Lower leg skin (tissue), 4 donors: Measurements from ENCODE around the gene PKMYT1. TPM values are rescaled to one million over a fixed set of nuclear protein-coding genes. Genes with fewer than 3 reads are reported as not detected.

Source experiments
- DNase-seq, 2 donors: peaks; one replicate each; pipeline ENCODE4 v3.0.0-alpha.2; 2019; ENCODE audit warnings: low spot score in 2 of 2
- H3K4me3 ChIP-seq: fragments of 200-600 bp; sonication (generic); 2 replicates; pipeline ENCODE4 v1.5.1; 2017; ENCODE audit warnings: mild to moderate bottlenecking, low read depth; ENCODE audit not compliant: poor library complexity, severe bottlenecking
- POLR2A ChIP-seq, 2 donors: fragments of 450-650 bp; IDR thresholded peaks; one replicate each; pipeline ENCODE4 v1.6.1; 2016 to 2017; ENCODE audit warnings: antibody characterized with exemption in 2 of 2, mild to moderate bottlenecking in 1 of 2, moderate library complexity in 1 of 2
- WGBS, 2 donors: methylation state at CpG; one replicate each; pipeline ENCODE4 v1.1.5; 2018; 5-methylcytosine and 5-hydroxymethylcytosine counted together
- intact Hi-C: fragments of 100-400 bp; cut with DNase I; formaldehyde crosslinking; loops from one replicate; pipeline ENCODE4 v1.15.0; 2023; ENCODE audit warnings: low total_unique reads
- total RNA-seq, 4 donors: library from RNA; depleted of rRNA; stranded (reverse); fragments of >200 nt; gene quantifications; one replicate each; pipeline ENCODE4 v1.1.0, GENCODE V29; 2016
- TF ChIP-seq, protein P1 (sequence below), 3 donors: fragments of 450-650 bp; IDR thresholded peaks; one replicate each; pipeline ENCODE4 v1.5.1; 2016; ENCODE audit warnings: antibody characterized with exemption in 3 of 3, mild to moderate bottlenecking in 3 of 3, moderate library complexity in 2 of 3

PKMYT1 gene
- total RNA-seq, 4 donors from 2014 or later: 3.0 to 7.4 (median 3.9) TPM

DNA sequence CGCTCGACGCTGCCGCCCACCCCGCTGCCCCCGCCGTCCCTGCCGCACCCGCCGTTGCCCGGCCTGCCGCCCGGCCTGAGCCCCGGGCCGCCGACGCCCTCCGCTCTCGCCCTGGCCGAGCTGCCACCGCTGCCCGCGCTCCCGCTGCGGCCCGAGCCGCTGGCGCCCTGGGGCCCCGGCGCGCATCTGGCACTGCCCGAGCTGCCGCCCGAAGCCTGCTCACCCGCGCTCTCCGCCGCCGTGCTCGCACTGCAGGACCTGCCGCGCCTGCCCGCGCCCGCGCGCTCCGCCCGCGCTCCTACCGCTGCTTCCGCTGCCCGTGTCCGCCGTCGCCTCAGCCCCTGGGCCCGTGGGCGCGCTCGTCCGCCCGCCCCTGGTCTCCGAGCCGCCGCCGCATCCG is 24.1 kb upstream of the PKMYT1 start:
- DNase-seq: no peak
- intact Hi-C loops: no loop called here
- no peak for TF ChIP-seq POLR2A (IDR thresholded peaks at IDR 0.05)
- TF ChIP-seq, protein P1, sequence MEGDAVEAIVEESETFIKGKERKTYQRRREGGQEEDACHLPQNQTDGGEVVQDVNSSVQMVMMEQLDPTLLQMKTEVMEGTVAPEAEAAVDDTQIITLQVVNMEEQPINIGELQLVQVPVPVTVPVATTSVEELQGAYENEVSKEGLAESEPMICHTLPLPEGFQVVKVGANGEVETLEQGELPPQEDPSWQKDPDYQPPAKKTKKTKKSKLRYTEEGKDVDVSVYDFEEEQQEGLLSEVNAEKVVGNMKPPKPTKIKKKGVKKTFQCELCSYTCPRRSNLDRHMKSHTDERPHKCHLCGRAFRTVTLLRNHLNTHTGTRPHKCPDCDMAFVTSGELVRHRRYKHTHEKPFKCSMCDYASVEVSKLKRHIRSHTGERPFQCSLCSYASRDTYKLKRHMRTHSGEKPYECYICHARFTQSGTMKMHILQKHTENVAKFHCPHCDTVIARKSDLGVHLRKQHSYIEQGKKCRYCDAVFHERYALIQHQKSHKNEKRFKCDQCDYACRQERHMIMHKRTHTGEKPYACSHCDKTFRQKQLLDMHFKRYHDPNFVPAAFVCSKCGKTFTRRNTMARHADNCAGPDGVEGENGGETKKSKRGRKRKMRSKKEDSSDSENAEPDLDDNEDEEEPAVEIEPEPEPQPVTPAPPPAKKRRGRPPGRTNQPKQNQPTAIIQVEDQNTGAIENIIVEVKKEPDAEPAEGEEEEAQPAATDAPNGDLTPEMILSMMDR (IDR thresholded peaks at IDR 0.05): no peak
- H3K4me3 ChIP-seq: no peak overlapping the region
- 0 to 1% methylated on average over 34 to 35 of the region's 67 CpGs for WGBS, 2 donors

DNA sequence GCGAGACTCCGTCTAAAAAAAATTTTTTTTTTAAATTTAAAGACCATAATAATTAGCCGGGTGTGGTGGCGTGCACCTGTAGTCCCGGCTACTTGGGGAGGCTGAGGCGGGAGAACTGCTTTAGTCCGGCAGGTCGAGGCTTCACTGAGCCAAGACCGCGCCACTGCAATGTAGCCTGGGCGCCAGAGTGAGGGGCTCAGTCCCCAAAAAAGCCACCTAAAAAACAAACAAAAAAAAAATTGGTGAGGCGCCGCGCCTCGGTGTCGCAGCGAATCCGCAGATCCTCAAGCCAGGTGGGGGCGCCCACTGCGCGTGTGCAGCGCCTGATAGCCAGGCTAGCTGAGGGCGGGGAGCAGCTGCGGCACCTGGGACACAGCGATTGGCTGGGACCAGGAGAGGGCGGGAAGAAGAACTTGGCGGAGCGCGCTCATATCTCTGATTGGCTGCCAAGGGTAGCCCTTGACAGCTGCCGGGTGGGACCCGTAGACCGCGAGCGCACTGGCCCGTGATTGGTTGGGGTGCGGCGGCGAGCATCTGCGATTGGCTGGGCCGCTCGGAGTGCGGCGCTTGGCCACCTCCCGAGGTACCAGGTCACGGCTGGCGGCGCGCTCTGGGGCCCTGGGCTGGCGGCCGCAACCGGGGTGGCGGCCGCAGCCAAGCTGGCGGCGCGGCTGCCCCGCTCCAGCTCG is 23.5 kb upstream of the PKMYT1 start:
- WGBS, 2 donors: 8 to 13% methylated on average over 39 to 45 of the region's 58 CpGs
- TF ChIP-seq, protein P1 (IDR thresholded peaks at IDR 0.05): no peak
- peak; percentile 95 to 99 for DNase-seq
- intact Hi-C loops: no loop called here
- H3K4me3 ChIP-seq: no peak overlapping the region

DNA sequence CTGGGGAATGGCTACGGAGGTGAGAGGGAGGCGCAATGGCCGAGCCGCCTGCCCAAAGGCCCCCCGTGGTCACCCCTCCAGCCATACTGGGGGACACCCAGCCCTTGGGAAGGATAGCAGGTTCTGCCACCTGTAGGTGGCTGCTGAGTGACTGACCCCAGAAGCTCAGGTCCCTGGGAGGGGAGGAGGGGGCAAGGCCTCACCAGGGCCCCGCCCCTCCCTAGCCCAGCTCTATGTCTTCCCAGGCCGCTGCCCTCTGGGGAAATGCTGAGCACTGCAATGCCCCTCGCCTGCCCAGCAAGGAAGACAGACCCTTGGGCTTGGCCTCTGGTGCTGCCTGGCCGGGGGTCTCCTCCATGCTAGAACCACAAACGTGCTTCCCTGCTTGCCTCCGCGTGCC is 21.1 kb upstream of the PKMYT1 start:
- WGBS, 2 donors: 68 to 80% methylated on average over 10 to 12 of the region's 12 CpGs
- no peak overlapping the region for H3K4me3 ChIP-seq
- DNase-seq: no peak
- TF ChIP-seq POLR2A (IDR thresholded peaks at IDR 0.05): no peak
- TF ChIP-seq, protein P1 (IDR thresholded peaks at IDR 0.05): no peak
- intact Hi-C loops: no loop called here

DNA sequence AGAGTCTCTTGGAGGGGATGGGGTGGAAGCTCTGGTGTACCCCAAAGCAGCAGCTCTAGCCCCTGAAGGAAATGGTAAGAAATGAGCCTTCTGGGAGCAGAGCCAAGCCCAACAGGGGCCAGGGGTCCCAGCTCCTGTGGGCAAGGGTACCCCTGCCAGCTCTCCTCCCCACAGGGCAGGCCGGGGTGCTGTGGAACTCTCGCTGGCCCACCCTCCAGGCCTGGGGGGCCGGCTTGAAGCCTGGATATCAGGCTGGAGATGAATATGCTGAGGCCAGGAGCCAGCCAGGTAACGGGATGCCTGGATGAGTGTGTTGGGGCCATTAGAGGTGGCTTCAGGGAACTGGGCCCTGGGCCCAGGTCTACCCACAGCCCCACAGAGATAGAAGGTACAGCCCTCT is 20.3 kb upstream of the PKMYT1 start:
- no peak for TF ChIP-seq POLR2A (IDR thresholded peaks at IDR 0.05)
- TF ChIP-seq, protein P1 (IDR thresholded peaks at IDR 0.05): no peak
- intact Hi-C loops: no loop called here
- DNase-seq: no peak
- WGBS, 2 donors: 74 to 86% methylated on average over 3 to 4 of the region's 4 CpGs
- no peak overlapping the region for H3K4me3 ChIP-seq

DNA sequence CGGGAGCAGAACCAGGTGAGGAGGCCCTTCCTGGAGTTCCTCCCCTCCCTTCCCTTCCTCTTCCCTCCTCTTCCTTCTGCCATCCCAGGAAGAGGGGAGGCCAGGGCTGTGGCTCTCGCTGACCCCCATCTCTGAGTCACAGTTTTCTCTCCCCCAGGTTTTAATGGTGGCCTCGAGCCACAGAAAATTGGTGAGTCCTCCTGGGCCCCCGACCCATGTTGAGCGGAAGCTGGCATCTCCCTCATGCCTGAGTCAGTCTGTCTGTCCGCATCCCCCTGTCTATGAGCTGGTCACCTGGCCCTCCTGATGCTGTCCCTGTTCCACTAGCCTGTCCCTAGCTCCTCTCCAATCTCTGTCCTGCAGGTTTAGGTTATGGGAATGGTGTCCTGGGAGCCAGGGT is 19.7 kb upstream of the PKMYT1 start:
- no peak for TF ChIP-seq POLR2A (IDR thresholded peaks at IDR 0.05)
- TF ChIP-seq, protein P1 (IDR thresholded peaks at IDR 0.05): no peak
- intact Hi-C loops: no loop called here
- no peak for DNase-seq
- H3K4me3 ChIP-seq: no peak overlapping the region
- 85 to 89% methylated on average over 6 of the region's 6 CpGs for WGBS, 2 donors

DNA sequence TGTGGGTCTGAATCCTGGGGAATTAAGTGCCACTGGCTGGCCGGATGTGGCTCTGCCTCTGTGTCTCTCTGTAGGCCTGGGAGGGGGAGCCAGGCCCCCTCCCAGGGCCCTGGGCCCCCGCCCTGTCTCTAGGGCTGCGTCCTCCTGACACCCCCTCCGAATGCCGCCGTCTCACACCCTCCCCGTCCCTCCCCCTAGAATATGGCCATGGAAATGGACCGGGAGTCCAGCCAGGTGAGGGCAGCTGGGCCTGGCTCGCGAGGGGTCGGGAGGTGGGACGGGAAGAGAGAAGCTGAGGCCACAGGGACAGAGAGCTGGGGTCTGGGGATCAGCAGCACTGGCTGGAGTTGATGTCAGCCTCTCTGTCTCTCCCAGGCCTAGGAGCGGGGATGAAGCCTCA is 16.1 kb upstream of the PKMYT1 start:
- TF ChIP-seq POLR2A (IDR thresholded peaks at IDR 0.05): no peak
- TF ChIP-seq, protein P1 (IDR thresholded peaks at IDR 0.05): no peak
- H3K4me3 ChIP-seq: no peak overlapping the region
- WGBS, 2 donors: 79 to 90% methylated on average over 10 to 13 of the region's 13 CpGs
- intact Hi-C loops: no loop called here
- no peak for DNase-seq
